ENCODE results near the gene BORCS8.

Gene BORCS8

DNA sequence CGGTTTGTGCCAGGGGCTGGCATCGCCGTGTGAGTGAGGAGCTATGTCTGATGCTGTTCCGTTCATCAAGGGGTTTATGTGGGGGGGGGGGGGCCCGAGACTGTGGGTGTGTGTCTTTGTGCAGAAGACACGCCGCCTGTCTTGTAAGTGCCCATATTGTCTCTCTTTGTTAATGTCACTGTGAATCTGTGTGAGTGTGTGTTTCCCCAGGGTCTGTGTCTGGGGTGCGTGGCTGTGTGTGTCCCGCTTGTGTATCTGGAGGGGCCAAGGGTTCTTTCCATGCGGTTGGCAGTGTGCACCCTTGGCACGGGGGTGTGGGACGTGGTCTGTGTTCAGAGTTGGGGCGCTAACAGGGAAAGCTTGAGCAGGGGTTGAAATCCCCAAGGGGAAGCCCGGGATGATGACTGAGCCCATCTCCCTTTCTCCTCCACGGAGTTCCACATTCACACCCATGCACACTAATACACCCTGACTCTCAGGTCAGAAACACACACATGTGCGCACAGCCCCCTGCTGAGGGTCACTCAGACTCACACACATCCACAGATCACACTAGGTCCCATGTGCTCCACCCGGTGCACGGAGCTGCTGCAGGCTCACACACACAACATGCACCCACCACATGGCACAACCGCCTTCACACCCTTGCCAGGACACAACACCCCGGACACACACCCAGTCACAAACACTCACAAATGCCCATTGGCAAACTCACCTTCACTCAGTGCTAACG lies 21.6 kb upstream of the BORCS8 start:
- DNase-seq, result no peak

DNA sequence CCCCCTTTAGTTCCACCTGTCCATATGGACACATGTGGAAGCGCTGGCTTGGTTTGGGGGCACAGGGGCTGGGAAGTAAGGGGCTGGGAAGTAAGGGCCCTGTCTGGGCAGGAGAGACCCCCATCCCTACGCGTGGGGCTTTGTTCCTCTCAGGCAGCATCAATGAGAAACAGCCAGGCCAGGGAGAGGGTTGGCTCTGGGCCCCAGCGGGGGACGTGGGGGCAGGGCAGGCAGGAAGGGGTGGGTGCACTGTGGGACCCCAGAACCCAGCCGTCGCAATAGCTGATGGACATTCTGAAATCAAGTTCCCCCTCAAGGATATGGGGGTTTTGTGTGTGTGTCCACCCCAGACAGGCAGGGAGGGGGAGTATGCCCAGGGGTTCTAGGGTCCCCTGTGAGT lies 21.0 kb upstream of the BORCS8 start:
- DNase-seq, result no peak

DNA sequence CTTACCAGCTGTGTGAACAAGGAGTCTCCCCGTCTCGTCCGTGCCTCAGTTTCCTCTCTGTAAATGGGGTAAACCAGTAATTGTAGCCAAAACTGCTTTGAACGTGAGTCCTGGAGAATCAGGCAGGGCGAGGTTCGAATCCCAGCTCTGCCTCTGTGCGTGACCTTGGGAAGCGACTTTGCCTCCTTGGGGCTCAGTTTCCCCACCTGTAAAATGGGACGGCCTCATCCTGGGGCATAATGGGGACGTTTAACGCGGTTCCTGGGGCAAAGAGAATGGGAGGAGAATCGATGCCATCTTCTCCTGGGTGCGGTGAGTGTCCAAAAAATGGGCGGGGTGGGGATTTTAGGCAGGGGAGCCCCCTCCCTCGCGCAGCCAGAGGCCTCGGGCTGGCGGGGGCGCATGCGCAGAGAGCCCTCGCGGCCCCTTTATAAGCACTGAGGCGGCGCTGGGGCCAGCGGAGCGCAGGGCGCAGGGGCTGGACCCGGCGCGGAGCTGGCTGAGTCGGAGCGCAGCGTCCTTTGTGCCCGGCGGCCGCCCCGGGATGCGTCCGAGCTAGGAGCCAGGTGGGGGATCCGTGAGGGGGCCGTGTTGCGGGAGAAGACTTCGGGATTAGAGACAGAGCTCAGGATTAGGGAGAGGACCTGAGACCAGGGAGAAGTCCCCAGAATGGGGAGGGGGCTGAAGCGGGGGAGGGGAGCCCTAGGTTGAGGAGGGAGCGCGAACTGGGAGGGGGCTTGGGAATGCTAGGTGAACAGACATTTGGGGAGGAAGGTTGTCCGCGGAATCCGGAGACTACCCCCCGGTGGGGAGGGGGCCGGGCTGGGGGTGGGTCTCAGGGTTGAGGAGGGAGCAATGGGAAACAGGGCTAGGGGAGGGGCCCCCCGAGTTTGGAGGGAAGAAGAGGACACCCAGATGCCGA lies 19.8 kb upstream of the BORCS8 start, which contains the start of gene NCAN:
Gene NCAN (plus strand): TSS at position 460 of the 922 bp plus-strand sequence. CDS start 4,996 bp downstream, outside the sequence.
- no peak for DNase-seq

DNA sequence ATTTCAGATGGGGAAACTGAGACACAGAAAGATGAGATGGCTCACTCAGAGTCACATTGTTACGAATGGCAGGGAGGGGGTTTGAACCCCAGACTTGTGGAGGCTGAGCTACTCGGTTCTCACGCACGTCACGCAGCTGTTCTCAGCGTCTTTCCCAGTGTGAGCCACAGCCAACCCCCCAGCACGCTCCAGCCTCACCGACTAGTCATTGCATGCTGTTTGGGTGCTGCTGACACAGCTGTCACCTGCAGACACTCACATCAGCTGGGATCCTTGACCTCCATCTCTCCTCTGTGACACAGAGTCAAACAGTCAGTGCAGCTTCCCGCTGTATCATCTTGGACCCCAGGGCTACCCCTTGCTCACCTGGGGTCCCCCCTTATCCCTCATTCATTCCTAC lies 17.4 kb upstream of the BORCS8 start:
- DNase-seq, result peak; percentile 78

DNA sequence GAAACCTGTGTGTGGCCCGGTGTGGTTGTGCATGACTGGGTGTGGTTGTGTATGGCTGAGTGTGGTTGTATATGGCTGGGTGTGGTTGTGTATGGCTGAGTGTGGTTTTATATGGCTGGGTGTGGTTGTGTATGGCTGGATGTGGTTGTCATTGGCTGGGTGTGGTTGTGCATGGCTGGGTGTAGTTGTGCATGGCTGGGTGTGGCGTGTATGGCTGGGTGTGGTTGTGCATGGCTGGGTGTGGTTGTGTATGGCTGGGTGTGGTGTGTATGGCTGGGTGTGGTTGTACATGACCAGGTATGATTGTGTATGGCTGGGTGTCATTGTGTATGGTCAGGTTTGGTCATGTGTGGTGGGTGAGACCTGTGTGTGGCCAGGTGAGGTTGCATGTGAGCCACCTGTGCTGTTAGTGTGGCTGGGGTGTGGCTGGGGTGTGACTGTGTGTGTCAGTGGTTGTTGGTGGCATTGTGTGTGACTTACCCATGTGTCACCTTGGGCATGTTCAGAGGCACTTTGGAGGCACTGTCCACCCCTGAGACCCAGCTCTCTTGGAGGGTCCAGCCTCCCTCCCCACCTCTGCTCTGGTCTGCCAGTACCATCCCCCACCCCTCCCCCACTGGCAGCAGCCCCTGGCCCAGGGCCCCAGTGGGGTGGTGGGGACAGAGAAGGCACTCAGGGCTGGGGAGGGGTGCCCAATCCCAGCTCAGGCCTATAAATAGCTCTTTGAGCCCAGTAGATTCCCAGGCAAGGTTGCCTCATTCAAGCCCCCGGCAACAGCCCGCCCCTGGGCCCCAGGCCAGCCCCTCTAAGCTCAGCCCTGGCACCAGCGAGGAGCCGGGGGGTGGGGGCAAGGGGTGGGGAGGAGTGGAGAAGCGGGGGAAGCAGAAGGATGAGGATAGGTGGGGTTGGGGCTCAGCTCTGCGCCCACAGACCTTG lies 16.0 kb upstream of the BORCS8 start:
- DNase-seq, result no peak

DNA sequence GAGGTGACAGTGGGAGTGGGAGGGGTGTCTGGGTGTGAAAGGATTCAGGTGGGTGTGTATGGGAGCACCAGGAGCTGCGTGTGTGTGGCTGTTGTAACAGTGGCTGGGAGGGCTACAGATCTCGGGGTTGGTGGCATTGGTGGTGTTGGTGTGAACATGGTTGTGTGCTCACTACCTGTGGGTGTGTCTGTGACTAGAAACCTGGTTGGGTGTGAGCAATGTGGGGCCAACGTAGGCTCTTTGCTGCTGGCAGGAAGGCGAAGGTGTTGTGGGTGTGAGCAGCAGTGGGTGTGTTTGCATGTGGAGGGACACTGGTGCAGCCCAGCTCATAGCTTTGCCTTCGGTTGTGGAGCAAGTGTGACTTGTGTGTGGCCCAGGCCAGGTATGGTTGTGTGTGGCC lies 15.0 kb upstream of the BORCS8 start:
- DNase-seq, result no peak

DNA sequence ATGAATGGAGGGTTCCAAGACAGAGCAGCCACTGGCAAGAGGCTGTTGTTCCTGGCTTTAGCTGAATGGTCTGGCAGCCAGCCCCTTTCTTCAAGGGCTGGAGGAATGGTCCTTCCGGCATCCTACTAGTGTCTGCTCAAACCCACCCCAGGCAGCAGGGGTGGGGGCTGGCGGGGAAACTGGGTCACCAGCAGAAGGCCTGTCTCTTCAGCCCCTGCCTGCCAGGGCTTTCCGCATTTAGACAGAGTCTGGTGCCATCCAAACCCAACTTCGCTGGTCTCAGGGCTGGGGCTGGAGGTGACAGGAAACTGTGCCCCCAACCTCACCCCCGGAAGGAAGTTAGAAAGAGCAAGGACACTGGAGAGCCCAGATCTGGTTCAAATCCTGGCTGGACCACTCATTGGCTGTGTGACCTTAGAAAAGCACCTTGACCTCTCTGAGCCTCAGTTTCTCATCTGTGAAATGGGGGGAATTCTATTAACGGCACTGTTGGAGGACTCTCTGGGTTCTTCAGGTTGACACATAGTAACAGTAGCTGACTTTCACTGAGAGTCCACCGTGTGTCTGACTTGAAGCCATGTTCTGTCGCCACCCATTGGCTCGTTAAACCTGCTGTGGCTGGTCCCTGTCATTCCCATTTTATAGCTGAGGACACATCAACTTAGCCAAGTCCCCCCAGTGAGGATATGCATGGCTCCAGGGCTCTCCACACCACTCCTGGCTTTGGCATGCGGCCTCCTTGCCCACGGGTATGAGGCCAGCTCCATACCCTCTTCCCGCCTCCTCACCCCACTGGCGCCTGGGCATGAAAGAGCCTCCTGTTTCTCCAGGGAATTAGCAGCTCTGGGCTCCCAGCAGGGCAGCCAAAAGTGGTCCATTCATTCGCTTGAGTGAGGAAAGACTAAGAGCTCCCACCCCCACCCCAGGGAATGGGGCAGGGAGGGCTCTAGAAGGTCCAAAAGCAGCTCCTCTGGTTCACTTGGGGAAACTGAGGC lies 13.8 kb upstream of the BORCS8 start:
- DNase-seq, result no peak

DNA sequence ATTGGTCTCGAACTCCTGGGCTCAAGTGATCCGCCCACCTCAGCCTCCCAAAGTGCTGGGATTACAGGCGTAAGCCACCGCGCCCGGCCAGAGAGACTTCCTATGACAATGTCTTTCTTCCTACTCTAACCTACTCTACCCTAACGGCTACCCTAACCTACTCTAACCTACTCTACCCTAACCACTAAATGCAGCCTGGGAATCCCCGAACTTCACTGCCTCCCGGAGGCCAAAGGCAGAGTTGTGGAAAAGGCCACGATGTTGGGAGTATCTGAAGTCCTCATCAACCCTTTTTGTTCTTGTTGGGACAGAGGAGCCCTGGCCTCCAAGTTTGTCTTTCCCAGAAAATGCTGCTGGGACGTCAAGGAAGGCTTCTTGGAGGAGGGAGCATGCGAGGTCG lies 12.2 kb upstream of the BORCS8 start:
- DNase-seq, result no peak

DNA sequence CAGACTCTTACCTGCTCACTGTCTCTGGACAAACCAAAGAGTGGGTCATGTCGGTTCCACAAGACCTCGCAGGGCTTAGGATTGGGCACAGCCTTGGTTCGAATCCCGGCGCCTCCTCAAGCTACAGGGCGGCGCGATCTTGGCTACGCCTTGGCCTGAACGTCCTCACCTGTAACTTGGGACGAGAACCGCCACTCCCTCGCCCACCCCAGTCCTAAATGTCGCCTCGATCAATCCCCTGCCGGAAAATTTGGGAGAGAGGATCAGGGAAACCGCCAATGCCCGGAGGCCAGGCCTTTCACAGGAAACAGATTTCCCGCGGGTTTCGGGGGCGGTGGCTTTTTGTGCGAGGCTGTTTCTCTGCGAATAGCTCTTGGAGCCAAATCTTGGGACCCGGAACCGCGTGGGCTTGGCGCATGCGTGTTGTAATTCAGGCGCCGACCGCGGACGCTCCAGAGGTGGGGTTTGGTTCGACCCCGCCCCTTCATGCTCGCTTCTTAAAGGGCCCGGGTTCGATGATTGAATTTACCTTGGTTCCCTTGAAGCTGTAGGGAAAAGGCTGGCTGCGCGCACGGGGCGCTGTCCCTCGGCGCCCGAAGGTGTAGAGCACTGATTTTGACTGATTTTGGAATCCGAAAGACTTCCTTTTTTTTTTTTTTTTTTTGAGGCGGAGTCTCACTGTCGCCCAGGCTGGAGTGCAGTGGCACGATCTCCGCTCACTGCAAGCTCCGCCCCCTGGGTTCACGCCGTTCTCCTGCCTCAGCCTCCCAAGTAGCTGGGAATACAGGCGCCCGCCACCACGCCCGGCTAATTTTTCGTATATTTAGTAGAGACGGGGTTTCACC lies 11.3 kb upstream of the BORCS8 start, which contains the start of gene NR2C2AP:
Gene NR2C2AP (minus strand): TSS at position 403 of the 845 bp plus-strand sequence. CDS start 354 bp downstream, at position 49.
- DNase-seq, result peak; percentile 96

DNA sequence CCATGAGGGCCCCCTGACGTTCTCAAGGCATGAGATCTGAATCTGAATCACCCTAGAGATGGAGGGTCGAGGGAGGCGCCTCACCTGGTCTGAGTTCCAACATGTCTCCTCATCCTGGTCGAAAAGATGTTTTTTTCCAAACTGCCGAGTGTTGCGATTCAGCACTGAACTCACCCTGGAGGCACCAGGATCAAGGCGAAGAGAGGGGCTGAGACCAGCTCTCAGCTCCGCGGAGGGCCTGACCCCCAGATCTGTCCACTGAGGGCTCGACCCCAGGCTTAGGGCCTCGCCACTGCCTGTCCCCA lies 10.7 kb upstream of the BORCS8 start:
- no peak for DNase-seq

DNA sequence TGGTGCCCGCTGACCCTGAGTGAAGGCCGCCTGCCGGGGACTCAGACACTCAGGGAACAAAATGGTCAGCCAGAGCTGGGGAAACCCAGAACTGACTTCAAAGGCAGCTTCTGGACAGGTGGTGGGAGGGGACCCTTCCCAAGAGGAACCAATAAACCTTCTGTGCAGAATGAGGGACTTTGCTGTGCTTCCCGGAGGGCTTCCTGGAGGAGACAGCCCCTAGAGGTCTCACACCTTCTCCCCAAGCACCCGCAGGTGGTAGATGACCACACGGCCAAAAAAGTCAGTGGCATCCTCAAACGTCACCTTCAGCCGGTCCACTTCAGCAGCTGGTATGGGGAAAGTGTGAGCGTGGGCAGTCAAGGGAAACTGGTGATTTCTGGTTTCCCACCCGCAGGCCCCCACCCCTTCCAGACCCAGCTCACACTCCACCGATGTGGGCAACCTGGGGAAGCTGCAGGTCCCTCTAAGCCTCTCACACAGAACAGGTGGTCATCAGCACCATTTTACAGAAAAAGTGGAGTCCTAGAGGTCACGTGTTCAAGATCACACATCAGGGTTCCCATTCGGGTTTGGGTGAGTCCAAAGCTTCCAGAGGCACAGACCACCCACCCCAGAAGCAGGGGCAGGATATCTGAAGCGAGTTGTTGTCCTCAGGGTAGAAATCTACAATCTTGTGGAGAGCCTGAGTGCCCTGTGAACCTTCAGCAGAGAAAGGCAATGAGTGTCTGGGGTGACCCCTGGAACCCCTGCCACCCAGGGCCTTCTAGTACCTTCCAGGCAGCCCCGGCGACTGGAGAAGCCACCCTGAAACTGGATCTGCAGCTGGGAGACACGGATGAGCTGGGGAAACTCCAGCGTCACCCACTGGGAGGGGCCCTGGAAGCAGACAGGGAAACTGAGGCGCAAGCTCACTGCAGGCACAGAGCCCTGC lies 10.0 kb upstream of the BORCS8 start:
- DNase-seq, result no peak

DNA sequence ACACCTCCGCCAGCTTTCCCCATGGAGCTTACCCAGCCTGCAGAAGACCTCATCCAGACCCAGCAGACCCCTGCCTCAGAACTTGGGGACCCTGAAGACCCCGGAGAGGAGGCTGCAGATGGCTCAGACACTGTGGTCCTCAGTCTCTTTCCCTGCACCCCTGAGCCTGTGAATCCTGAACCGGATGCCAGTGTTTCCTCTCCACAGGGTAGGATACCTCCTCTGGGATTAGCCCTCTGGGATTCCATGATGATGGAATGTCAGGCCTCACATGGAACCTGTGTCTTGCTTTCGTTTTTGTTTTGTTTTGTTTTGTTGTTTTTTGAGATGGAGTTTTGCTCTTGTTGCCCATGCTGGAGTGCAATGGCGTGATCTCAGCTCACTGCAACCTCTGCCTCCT lies 2.0 kb upstream of the BORCS8 start:
- DNase-seq, result no peak

DNA sequence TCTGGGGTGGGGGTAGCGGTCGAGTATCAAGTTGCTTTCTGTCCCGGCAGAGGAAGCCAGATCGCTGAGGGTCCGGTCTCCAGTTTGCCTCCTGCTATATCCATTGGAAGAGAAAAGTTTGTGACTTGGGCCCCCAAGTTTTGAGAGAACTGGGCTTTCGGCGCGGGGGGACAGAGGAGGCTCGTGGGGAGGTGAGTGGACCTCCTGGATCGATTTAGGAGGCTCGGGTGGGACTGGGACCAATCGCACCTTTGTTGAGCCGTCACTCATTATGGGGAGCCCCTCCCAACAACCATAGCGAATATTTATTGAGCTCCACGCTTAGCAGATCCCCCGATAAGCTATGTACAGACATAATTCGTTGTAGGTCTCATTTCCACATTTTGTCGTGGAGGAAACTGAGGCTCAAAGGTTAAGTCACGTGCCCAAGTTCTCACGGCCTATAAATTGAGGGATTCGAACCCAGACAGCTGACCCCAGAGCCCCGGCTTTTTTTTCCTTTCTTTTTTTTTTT lies 1.0 kb upstream of the BORCS8 start:
- DNase-seq, result no peak

DNA sequence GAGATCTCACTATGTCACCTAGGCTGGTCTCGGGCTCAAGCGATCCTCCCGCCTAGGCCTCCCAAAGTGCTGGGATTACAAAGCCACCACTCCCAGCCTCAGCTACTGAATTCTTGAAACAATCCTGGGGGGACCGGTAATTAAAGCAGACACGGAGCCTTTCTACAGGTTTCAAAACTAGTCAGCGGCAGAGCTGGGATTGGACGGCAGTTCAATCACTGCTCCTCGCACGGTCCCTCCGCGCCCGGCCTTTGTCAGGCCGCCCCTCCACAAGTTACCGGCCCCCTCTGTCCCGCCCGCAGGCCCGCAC lies 229 bp downstream of the BORCS8 start:
- DNase-seq, result no peak

DNA sequence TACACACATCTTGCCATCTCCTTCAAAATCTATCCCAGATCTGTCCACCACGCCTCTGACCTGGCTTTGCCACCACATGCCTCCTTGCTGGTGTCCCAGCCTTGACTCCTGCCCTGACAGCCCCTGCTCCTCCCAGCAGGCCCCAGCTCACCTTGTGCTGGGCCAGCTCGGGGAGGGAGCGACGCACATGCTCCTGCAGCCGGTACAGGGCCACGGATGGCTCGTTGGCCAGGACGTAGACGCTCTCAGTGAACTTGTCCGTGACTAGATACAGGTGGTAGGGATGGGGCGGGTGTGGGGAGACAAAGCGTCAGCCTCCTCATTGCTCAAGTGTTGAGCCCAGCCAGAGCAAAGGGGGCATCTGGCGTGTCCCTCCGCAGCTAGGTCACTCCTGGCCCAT lies 5.2 kb downstream of the BORCS8 start:
- no peak for DNase-seq

DNA sequence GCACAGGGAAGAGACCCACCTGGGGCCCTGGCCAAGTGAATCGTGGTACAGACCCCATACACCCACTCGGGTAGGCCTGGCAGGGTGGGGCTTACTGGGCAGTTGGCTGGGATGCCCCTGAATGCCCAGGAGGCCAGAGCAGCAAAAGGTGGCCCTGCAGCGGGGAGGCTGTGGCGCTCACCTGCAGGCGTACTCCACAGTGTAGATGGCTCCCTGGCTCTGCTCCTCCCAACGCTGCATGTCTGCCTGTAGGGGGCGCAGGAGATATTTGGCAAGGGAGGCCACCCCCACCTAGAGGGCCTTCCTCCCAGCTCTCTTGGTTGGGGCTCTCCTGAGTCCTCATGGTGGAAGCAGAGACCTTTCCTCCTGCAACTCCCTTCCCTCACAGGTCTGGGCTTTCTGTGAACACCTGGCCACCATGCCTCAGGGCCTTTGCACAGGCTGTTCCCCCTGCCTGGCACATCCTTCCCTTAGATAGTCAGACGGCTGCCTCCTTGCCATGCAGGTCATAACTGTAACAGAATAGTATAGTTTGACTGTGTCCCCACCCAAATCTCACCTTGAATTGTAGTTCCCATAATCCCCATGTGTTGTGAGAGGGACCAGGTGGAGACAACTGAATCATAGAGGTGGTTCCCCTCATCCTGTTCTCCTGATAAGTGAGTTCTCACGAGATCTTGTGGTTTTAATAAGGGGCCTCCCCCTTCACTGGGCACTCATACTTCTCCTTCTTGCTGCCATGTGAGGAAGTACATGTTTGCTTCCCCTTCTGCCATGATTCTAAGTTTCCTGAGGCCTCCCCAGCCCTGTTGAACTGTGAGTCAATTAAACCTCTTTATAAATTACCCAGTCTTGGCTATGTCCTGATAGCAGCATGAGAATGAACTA lies 5.9 kb downstream of the BORCS8 start:
- peak; percentile 74 for DNase-seq

DNA sequence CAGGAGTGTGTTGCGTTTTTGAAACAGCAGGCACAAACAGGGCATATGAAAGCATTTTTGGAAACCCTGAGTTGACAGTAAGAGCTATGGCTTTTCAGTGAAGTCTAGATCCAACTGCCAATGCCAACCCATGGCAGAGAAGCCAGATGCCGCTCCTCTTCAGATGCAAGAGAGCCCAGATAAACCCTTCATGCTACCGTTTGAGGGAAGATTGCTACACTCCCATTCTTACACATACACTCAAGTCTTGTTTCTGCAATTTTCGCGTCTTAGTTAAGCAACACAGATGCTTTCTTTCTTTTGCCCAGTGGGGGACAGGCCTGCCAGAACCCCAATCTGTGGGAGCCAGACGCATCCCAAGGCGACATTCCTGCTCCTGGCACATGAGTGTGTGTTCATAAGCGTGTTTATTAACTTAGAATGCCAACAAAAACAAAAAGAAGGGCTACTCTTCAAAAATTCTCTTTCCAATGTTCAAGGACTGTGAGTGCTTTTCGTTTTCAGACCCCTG lies 10.4 kb downstream of the BORCS8 start:
- DNase-seq, result no peak

Data from RPMI8226 (cell line).